Measurements from ENCODE around the gene KRT7.

Gene KRT7

GRCh38 chr12:52221070-52221781, 11.8 kb upstream of the KRT7 start:
- Histone ChIP-seq H3K36me3 (ENCODE audit: insufficient read depth, low read length) (no peaks in the 10 kb centered on the region), H3K9me3 (ENCODE audit: low read depth, low read length) (no peaks in the 10 kb centered on the region), H3K9ac (ENCODE audit: insufficient read length) (no peak overlapping the region), H3K4me3 (no peak overlapping the region), H3K27ac (no peak overlapping the region)
- DNase-seq (ENCODE audit: low read depth, low spot score), result no peak
- no peak for TF ChIP-seq EZH2 (IDR thresholded peaks at IDR 0.05)
- no peak for TF ChIP-seq POLR2AphosphoS5 (IDR thresholded peaks at IDR 0.05; ENCODE audit: borderline replicate concordance, low read depth, low read length)
- no peak for TF ChIP-seq FOXP2 (optimal IDR thresholded peaks at IDR 0.05; ENCODE audit: control extremely low read depth, extremely low read length, insufficient read depth)

GRCh38 chr12:52221912-52222457, 11.1 kb upstream of the KRT7 start:
- no peak overlapping the region for H3K4me3 ChIP-seq
- no peaks in the 10 kb centered on the region for H3K9me3 ChIP-seq (ENCODE audit: low read depth, low read length)
- DNase-seq (ENCODE audit: low read depth, low spot score), result no peak
- no peak overlapping the region for H3K27ac ChIP-seq
- no peak overlapping the region for H3K9ac ChIP-seq (ENCODE audit: insufficient read length)
- H3K36me3 ChIP-seq (ENCODE audit: insufficient read depth, low read length), result no peaks in the 10 kb centered on the region
- no peak for TF ChIP-seq POLR2AphosphoS5 (IDR thresholded peaks at IDR 0.05; ENCODE audit: borderline replicate concordance, low read depth, low read length)
- TF ChIP-seq FOXP2 (optimal IDR thresholded peaks at IDR 0.05; ENCODE audit: control extremely low read depth, extremely low read length, insufficient read depth), result no peak
- no peak for TF ChIP-seq EZH2 (IDR thresholded peaks at IDR 0.05)

GRCh38 chr12:52222692-52223091, 10.4 kb upstream of the KRT7 start:
- Histone ChIP-seq H3K9me3 (ENCODE audit: low read depth, low read length) (no peaks in the 10 kb centered on the region), H3K9ac (ENCODE audit: insufficient read length) (no peak overlapping the region), H3K36me3 (ENCODE audit: insufficient read depth, low read length) (no peaks in the 10 kb centered on the region), H3K4me3 (no peak overlapping the region), H3K27ac (no peak overlapping the region)
- DNase-seq (ENCODE audit: low read depth, low spot score), result no peak
- TF ChIP-seq EZH2 (IDR thresholded peaks at IDR 0.05), result no peak
- no peak for TF ChIP-seq FOXP2 (optimal IDR thresholded peaks at IDR 0.05; ENCODE audit: control extremely low read depth, extremely low read length, insufficient read depth)
- no peak for TF ChIP-seq POLR2AphosphoS5 (IDR thresholded peaks at IDR 0.05; ENCODE audit: borderline replicate concordance, low read depth, low read length)

- Histone ChIP-seq H3K36me3 (ENCODE audit: insufficient read depth, low read length) (no peaks in the 10 kb centered on the region), H3K9me3 (ENCODE audit: low read depth, low read length) (no peaks in the 10 kb centered on the region), H3K9ac (ENCODE audit: insufficient read length) (no peak overlapping the region), H3K27ac (no peak overlapping the region), H3K4me3 (no peak overlapping the region)
- no peak for DNase-seq (ENCODE audit: low read depth, low spot score)
- TF ChIP-seq POLR2AphosphoS5 (IDR thresholded peaks at IDR 0.05; ENCODE audit: borderline replicate concordance, low read depth, low read length), result no peak
- TF ChIP-seq FOXP2 (optimal IDR thresholded peaks at IDR 0.05; ENCODE audit: control extremely low read depth, extremely low read length, insufficient read depth), result no peak
- TF ChIP-seq EZH2 (IDR thresholded peaks at IDR 0.05), result no peak
These were observed 9.5 kb upstream of the KRT7 start for GRCh38 chr12:52223406-52224039.

GRCh38 chr12:52224151-52224550, 8.9 kb upstream of the KRT7 start:
- Histone ChIP-seq H3K4me3 (no peak overlapping the region), H3K27ac (no peak overlapping the region), H3K9ac (ENCODE audit: insufficient read length) (no peak overlapping the region), H3K36me3 (ENCODE audit: insufficient read depth, low read length) (no peaks in the 10 kb centered on the region), H3K9me3 (ENCODE audit: low read depth, low read length) (no peaks in the 10 kb centered on the region)
- DNase-seq (ENCODE audit: low read depth, low spot score), result no peak
- TF ChIP-seq POLR2AphosphoS5 (IDR thresholded peaks at IDR 0.05; ENCODE audit: borderline replicate concordance, low read depth, low read length), result no peak
- no peak for TF ChIP-seq FOXP2 (optimal IDR thresholded peaks at IDR 0.05; ENCODE audit: control extremely low read depth, extremely low read length, insufficient read depth)
- TF ChIP-seq EZH2 (IDR thresholded peaks at IDR 0.05), result no peak

- Histone ChIP-seq H3K36me3 (ENCODE audit: insufficient read depth, low read length) (no peaks in the 10 kb centered on the region), H3K4me3 (no peak overlapping the region), H3K27ac (no peak overlapping the region), H3K9ac (ENCODE audit: insufficient read length) (no peak overlapping the region), H3K9me3 (ENCODE audit: low read depth, low read length) (no peaks in the 10 kb centered on the region)
- TF ChIP-seq EZH2 (IDR thresholded peaks at IDR 0.05), result no peak
- TF ChIP-seq FOXP2 (optimal IDR thresholded peaks at IDR 0.05; ENCODE audit: control extremely low read depth, extremely low read length, insufficient read depth), result no peak
- TF ChIP-seq POLR2AphosphoS5 (IDR thresholded peaks at IDR 0.05; ENCODE audit: borderline replicate concordance, low read depth, low read length), result no peak
- no peak for DNase-seq (ENCODE audit: low read depth, low spot score)
These were observed 7.3 kb upstream of the KRT7 start for GRCh38 chr12:52225752-52226151.

GRCh38 chr12:52226446-52226845, 6.6 kb upstream of the KRT7 start:
- no peak overlapping the region for H3K27ac ChIP-seq
- DNase-seq (ENCODE audit: low read depth, low spot score), result no peak
- no peak overlapping the region for H3K4me3 ChIP-seq
- no peaks in the 10 kb centered on the region for H3K9me3 ChIP-seq (ENCODE audit: low read depth, low read length)
- no peak for TF ChIP-seq FOXP2 (optimal IDR thresholded peaks at IDR 0.05; ENCODE audit: control extremely low read depth, extremely low read length, insufficient read depth)
- TF ChIP-seq POLR2AphosphoS5 (IDR thresholded peaks at IDR 0.05; ENCODE audit: borderline replicate concordance, low read depth, low read length), result no peak
- no peak for TF ChIP-seq EZH2 (IDR thresholded peaks at IDR 0.05)
- no peaks in the 10 kb centered on the region for H3K36me3 ChIP-seq (ENCODE audit: insufficient read depth, low read length)
- no peak overlapping the region for H3K9ac ChIP-seq (ENCODE audit: insufficient read length)

GRCh38 chr12:52227606-52228166, 5.4 kb upstream of the KRT7 start:
- Histone ChIP-seq H3K9me3 (ENCODE audit: low read depth, low read length) (no peaks in the 10 kb centered on the region), H3K36me3 (ENCODE audit: insufficient read depth, low read length) (no peaks in the 10 kb centered on the region), H3K4me3 (no peak overlapping the region), H3K9ac (ENCODE audit: insufficient read length) (no peak overlapping the region), H3K27ac (no peak overlapping the region)
- DNase-seq (ENCODE audit: low read depth, low spot score), result no peak
- TF ChIP-seq FOXP2 (optimal IDR thresholded peaks at IDR 0.05; ENCODE audit: control extremely low read depth, extremely low read length, insufficient read depth), result no peak
- TF ChIP-seq EZH2 (IDR thresholded peaks at IDR 0.05), result no peak
- no peak for TF ChIP-seq POLR2AphosphoS5 (IDR thresholded peaks at IDR 0.05; ENCODE audit: borderline replicate concordance, low read depth, low read length)
